ENCODE measurements around the gene TEAD4. TPM values are rescaled to one million over a fixed set of nuclear protein-coding genes. Genes with fewer than 3 reads are reported as not detected.

TEAD4 gene
- total and polyA plus RNA-seq, 2 donors (not counting 1 experiment from before 2014, with no cell fraction given): not detected

DNA sequence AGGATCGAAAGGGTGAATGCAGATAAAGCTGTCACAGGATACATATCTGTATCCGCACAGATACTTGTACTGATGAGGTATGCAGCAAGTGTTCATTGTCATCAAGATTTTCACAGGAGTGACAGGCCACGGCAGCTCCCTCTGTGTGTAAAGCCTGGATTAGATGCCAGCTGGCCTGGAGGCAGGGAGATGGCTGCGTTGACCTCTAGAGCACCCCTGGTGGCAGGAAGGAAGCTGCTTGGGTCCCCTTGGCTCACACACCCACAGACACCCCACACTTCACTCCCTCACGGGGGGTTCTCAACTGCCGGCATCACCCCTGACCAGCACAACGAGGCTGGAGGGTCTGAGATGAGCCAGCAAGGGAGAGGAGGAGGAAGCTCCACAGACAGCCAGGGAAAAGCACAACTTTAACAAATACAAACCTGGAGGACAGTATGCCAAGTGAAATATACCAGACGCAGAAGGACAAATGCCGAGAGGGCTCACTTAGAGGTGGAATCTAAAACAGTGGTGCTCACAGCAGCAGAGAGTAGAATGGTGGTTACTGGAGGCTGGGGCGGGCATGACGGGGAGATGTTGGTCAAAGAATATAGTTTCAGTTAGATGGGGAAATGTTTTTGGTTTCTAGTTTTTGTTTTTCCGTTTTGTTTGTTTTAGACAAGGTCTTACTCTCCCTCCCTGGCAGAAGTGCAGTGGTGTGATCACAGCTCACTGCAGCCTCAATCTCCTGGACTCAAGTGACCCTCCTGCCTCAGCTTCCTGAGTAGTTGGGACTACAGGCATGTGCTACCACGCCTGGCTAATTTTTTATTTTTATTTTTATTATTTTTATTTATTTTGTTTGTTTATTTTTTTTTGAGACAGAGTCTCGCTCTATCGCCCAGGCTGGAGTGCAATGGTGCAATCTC is 45.7 kb downstream of the TEAD4 start:
- Mint-ChIP-seq H3K4me3 (no peak overlapping the region), H3K27ac (no peak overlapping the region), H3K27me3 (no peaks in the 10 kb centered on the region), H3K9me3 (ENCODE audit: insufficient read depth) (no peaks in the 10 kb centered on the region), H3K4me1 (no peaks in the 10 kb centered on the region)
- no peak for TF ChIP-seq EZH2 (IDR thresholded peaks at IDR 0.05; ENCODE audit: borderline replicate concordance, insufficient read depth, low read depth, low read length, poor library complexity, severe bottlenecking)
- TF ChIP-seq, protein P1, sequence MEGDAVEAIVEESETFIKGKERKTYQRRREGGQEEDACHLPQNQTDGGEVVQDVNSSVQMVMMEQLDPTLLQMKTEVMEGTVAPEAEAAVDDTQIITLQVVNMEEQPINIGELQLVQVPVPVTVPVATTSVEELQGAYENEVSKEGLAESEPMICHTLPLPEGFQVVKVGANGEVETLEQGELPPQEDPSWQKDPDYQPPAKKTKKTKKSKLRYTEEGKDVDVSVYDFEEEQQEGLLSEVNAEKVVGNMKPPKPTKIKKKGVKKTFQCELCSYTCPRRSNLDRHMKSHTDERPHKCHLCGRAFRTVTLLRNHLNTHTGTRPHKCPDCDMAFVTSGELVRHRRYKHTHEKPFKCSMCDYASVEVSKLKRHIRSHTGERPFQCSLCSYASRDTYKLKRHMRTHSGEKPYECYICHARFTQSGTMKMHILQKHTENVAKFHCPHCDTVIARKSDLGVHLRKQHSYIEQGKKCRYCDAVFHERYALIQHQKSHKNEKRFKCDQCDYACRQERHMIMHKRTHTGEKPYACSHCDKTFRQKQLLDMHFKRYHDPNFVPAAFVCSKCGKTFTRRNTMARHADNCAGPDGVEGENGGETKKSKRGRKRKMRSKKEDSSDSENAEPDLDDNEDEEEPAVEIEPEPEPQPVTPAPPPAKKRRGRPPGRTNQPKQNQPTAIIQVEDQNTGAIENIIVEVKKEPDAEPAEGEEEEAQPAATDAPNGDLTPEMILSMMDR (IDR thresholded peaks at IDR 0.05): no peak
- CTCF ChIA-PET: interaction anchor here (0.6 to 1.3 kb wide), 2 partner anchors 17 to 37 kb away, joined by 3 read pairs; no protein-coding TSS in a partner anchor
- intact Hi-C loops (cut with micrococcal nuclease): no loop called here
- H2AFZ ChIP-seq (ENCODE audit: insufficient read depth, low read depth, low read length, poor library complexity, severe bottlenecking): no peak overlapping the region
- POLR2A ChIA-PET: no interaction called here
- DNase-seq (no peak), ATAC-seq (ENCODE audit: low read depth) (no peak)
- no peak overlapping the region for H3K9ac ChIP-seq (ENCODE audit: low read length)
- no peak overlapping the region for H3K27ac ChIP-seq (ENCODE audit: low read length in 2 of 2)
- no peak overlapping the region for H3K4me3 ChIP-seq (ENCODE audit: control extremely low read depth in 1 of 5, extremely low read depth in 1 of 5, insufficient read depth in 1 of 5, low read depth in 2 of 5, low read length in 4 of 5)
- no peaks in the 10 kb centered on the region for H3K9me3 ChIP-seq (ENCODE audit: control extremely low read depth in 1 of 3, control insufficient read depth in 2 of 3, insufficient read depth in 1 of 3, low read length in 2 of 3)
- no peaks in the 10 kb centered on the region for H3K4me1 ChIP-seq (ENCODE audit: control insufficient read depth in 2 of 2, insufficient read depth in 2 of 2, low read length in 2 of 2)
- no peaks in the 10 kb centered on the region for H4K20me1 ChIP-seq (ENCODE audit: control insufficient read depth, insufficient read depth, low read length, poor library complexity, severe bottlenecking)
- H3K4me2 ChIP-seq (replicated peaks; ENCODE audit: low read depth, low read length, poor library complexity, severe bottlenecking): no peak overlapping the region
- peaks cover 0 to 2% (median 0%) of the 10 kb centered on the region in 4 experiments for H3K27me3 ChIP-seq (replicated peaks in 1 of 4; ENCODE audit: control extremely low read depth in 1 of 4, control insufficient read depth in 3 of 4, insufficient read depth in 4 of 4, low read length in 3 of 4)
- H3K79me2 ChIP-seq (ENCODE audit: control insufficient read depth, insufficient read depth, low read length): no peaks in the 10 kb centered on the region
- 95% methylated on average over 10 of the region's 15 CpGs for WGBS (ENCODE audit: insufficient coverage)
- H3K36me3 ChIP-seq (replicated peaks in 1 of 2; ENCODE audit: control extremely low read depth in 1 of 2, control insufficient read depth in 1 of 2, extremely low read depth in 1 of 2, insufficient read depth in 2 of 2, low read length in 1 of 2): no peaks in the 10 kb centered on the region

GRCh38 chr12:3005736-3006135 is 46.5 kb downstream of the TEAD4 start:
- H3K27me3 ChIP-seq (replicated peaks in 1 of 4; ENCODE audit: control extremely low read depth in 1 of 4, control insufficient read depth in 3 of 4, insufficient read depth in 4 of 4, low read length in 3 of 4): peaks cover 0 to 2% (median 0%) of the 10 kb centered on the region in 4 experiments
- H3K36me3 ChIP-seq (replicated peaks in 1 of 2; ENCODE audit: control extremely low read depth in 1 of 2, control insufficient read depth in 1 of 2, extremely low read depth in 1 of 2, insufficient read depth in 2 of 2, low read length in 1 of 2): no peaks in the 10 kb centered on the region
- no peaks in the 10 kb centered on the region for H4K20me1 ChIP-seq (ENCODE audit: control insufficient read depth, insufficient read depth, low read length, poor library complexity, severe bottlenecking)
- H3K4me1 ChIP-seq (ENCODE audit: control insufficient read depth in 2 of 2, insufficient read depth in 2 of 2, low read length in 2 of 2): no peaks in the 10 kb centered on the region
- no peaks in the 10 kb centered on the region for H3K79me2 ChIP-seq (ENCODE audit: control insufficient read depth, insufficient read depth, low read length)
- ChIA-PET CTCF (no interaction called here), POLR2A (no interaction called here)
- no peak for DNase-seq
- H3K9me3 ChIP-seq (ENCODE audit: control extremely low read depth in 1 of 3, control insufficient read depth in 2 of 3, insufficient read depth in 1 of 3, low read length in 2 of 3): no peaks in the 10 kb centered on the region
- Mint-ChIP-seq H3K4me1 (no peaks in the 10 kb centered on the region), H3K9me3 (ENCODE audit: insufficient read depth) (no peaks in the 10 kb centered on the region), H3K27me3 (no peaks in the 10 kb centered on the region), H3K27ac (no peak overlapping the region), H3K4me3 (no peak overlapping the region)
- H3K4me2 ChIP-seq (replicated peaks; ENCODE audit: low read depth, low read length, poor library complexity, severe bottlenecking): no peak overlapping the region
- no peak for ATAC-seq (ENCODE audit: low read depth)
- TF ChIP-seq, protein P1 (IDR thresholded peaks at IDR 0.05): no peak
- no peak for TF ChIP-seq EZH2 (IDR thresholded peaks at IDR 0.05; ENCODE audit: borderline replicate concordance, insufficient read depth, low read depth, low read length, poor library complexity, severe bottlenecking)
- no peak overlapping the region for H2AFZ ChIP-seq (ENCODE audit: insufficient read depth, low read depth, low read length, poor library complexity, severe bottlenecking)
- no peak overlapping the region for H3K4me3 ChIP-seq (ENCODE audit: control extremely low read depth in 1 of 5, extremely low read depth in 1 of 5, insufficient read depth in 1 of 5, low read depth in 2 of 5, low read length in 4 of 5)
- intact Hi-C loops (cut with micrococcal nuclease): no loop called here
- H3K27ac ChIP-seq (ENCODE audit: low read length in 2 of 2): no peak overlapping the region
- 98% methylated on average over 4 of the region's 8 CpGs for WGBS (ENCODE audit: insufficient coverage)
- H3K9ac ChIP-seq (ENCODE audit: low read length): no peak overlapping the region

Measured in B cell (primary cell).